HEK293 (cell line): Measurements from ENCODE around the gene TRMT61A.

Experiments used
- CTCF ChIP-seq: fragments of 450-650 bp; formaldehyde crosslinking; IDR thresholded peaks from 2 replicates; pipeline ENCODE4 v1.5.1; 2016; ENCODE audit warnings: missing biosample characterization, missing genetic modification characterization
- FEZF1 ChIP-seq: fragments of 450-650 bp; formaldehyde crosslinking; IDR thresholded peaks from 2 replicates; pipeline ENCODE4 v1.5.1; 2016; ENCODE audit warnings: missing biosample characterization, missing genetic modification characterization
- KLF1 ChIP-seq: fragments of 450-650 bp; formaldehyde crosslinking; IDR thresholded peaks from 2 replicates; pipeline ENCODE4 v1.5.1; 2016; ENCODE audit warnings: missing biosample characterization, missing genetic modification characterization
- KLF8 ChIP-seq: fragments of 450-650 bp; formaldehyde crosslinking; IDR thresholded peaks from 2 replicates; pipeline ENCODE4 v1.5.1; 2016; ENCODE audit warnings: missing biosample characterization, missing genetic modification characterization
- KLF9 ChIP-seq: fragments of 450-650 bp; formaldehyde crosslinking; IDR thresholded peaks from 2 replicates; pipeline ENCODE4 v1.5.1; 2016; ENCODE audit warnings: missing biosample characterization, missing genetic modification characterization, low read depth
- MYNN ChIP-seq: fragments of 450-650 bp; formaldehyde crosslinking; IDR thresholded peaks from 2 replicates; pipeline ENCODE4 v1.5.1; 2016; ENCODE audit warnings: missing biosample characterization, missing genetic modification characterization, borderline replicate concordance
- RBAK ChIP-seq: fragments of 450-650 bp; formaldehyde crosslinking; IDR thresholded peaks from 2 replicates; pipeline ENCODE4 v1.5.1; 2016; ENCODE audit warnings: missing biosample characterization, missing genetic modification characterization
- SCRT1 ChIP-seq: fragments of 450-650 bp; formaldehyde crosslinking; IDR thresholded peaks from 2 replicates; pipeline ENCODE4 v1.5.1; 2016; ENCODE audit warnings: missing biosample characterization, missing genetic modification characterization, borderline replicate concordance
- TCF7L2 ChIP-seq: IDR thresholded peaks from 2 replicates; pipeline ENCODE4 v1.6.1; 2011; ENCODE audit warnings: low read depth, mild to moderate bottlenecking, inconsistent platforms, low read length, moderate library complexity, borderline replicate concordance
- ZBTB17 ChIP-seq: fragments of 450-650 bp; formaldehyde crosslinking; IDR thresholded peaks from 2 replicates; pipeline ENCODE4 v1.5.1; 2016; ENCODE audit warnings: missing biosample characterization, missing genetic modification characterization
- ZBTB7A ChIP-seq: fragments of 450-650 bp; formaldehyde crosslinking; IDR thresholded peaks from 2 replicates; pipeline ENCODE4 v1.5.1; 2016; ENCODE audit warnings: low read depth, missing biosample characterization, missing genetic modification characterization
- ZFP3 ChIP-seq: fragments of 450-650 bp; formaldehyde crosslinking; IDR thresholded peaks from 2 replicates; pipeline ENCODE4 v1.5.1; 2016; ENCODE audit warnings: low read depth, missing biosample characterization, missing genetic modification characterization
- ZFP37 ChIP-seq: fragments of 450-650 bp; formaldehyde crosslinking; IDR thresholded peaks from 2 replicates; pipeline ENCODE4 v1.5.1; 2016; ENCODE audit warnings: missing biosample characterization, missing genetic modification characterization
- ZFP69B ChIP-seq: fragments of 450-650 bp; formaldehyde crosslinking; IDR thresholded peaks from 2 replicates; pipeline ENCODE4 v1.5.1; 2016; ENCODE audit warnings: missing biosample characterization, missing genetic modification characterization
- ZNF146 ChIP-seq: fragments of 450-650 bp; formaldehyde crosslinking; IDR thresholded peaks from 2 replicates; pipeline ENCODE4 v1.5.1; 2016; ENCODE audit warnings: missing biosample characterization, missing genetic modification characterization
- ZNF19 ChIP-seq: fragments of 450-650 bp; formaldehyde crosslinking; IDR thresholded peaks from 2 replicates; pipeline ENCODE4; 2016; ENCODE audit warnings: missing biosample characterization, missing genetic modification characterization, low read depth
- ZNF335 ChIP-seq: fragments of 450-650 bp; formaldehyde crosslinking; conservative IDR thresholded peaks from 2 replicates; pipeline ENCODE4 v1.5.1; 2016; ENCODE audit warnings: missing biosample characterization, missing genetic modification characterization
- ZNF366 ChIP-seq: fragments of 450-650 bp; formaldehyde crosslinking; conservative IDR thresholded peaks from 2 replicates; pipeline ENCODE4 v1.5.1; 2016; ENCODE audit warnings: missing biosample characterization, missing genetic modification characterization
- ZNF426 ChIP-seq: fragments of 450-650 bp; formaldehyde crosslinking; IDR thresholded peaks from 2 replicates; pipeline ENCODE4 v1.5.1; 2017; ENCODE audit warnings: missing biosample characterization, missing genetic modification characterization, mild to moderate bottlenecking, inconsistent platforms, moderate library complexity
- ZNF580 ChIP-seq: fragments of 450-650 bp; formaldehyde crosslinking; IDR thresholded peaks from 2 replicates; pipeline ENCODE4 v1.5.1; 2016; ENCODE audit warnings: missing biosample characterization, missing genetic modification characterization
- ZNF600 ChIP-seq: fragments of 450-650 bp; formaldehyde crosslinking; IDR thresholded peaks from 2 replicates; pipeline ENCODE4 v1.5.1; 2016; ENCODE audit warnings: missing biosample characterization, missing genetic modification characterization
- ZNF645 ChIP-seq: fragments of 450-650 bp; formaldehyde crosslinking; IDR thresholded peaks from 2 replicates; pipeline ENCODE4; 2016; ENCODE audit warnings: missing biosample characterization, missing genetic modification characterization
- ZNF677 ChIP-seq: fragments of 450-650 bp; IDR thresholded peaks from 2 replicates; pipeline ENCODE4 v1.5.0; 2018; ENCODE audit warnings: missing biosample characterization, mild to moderate bottlenecking, missing genetic modification characterization, moderate library complexity
- ZSCAN18 ChIP-seq: fragments of 450-650 bp; formaldehyde crosslinking; IDR thresholded peaks from 2 replicates; pipeline ENCODE4 v1.5.1; 2016; ENCODE audit warnings: missing biosample characterization, missing genetic modification characterization
- ZXDB ChIP-seq: fragments of 450-650 bp; formaldehyde crosslinking; IDR thresholded peaks from 2 replicates; pipeline ENCODE4 v1.5.1; 2016; ENCODE audit warnings: missing biosample characterization, missing genetic modification characterization
- TF ChIP-seq, protein P1 (sequence below): fragments of 450-650 bp; formaldehyde crosslinking; IDR thresholded peaks from 2 replicates; pipeline ENCODE4 v1.5.1; 2016; ENCODE audit warnings: missing biosample characterization, missing genetic modification characterization, borderline replicate concordance
- TF ChIP-seq, protein P2 (sequence below): fragments of 450-650 bp; formaldehyde crosslinking; IDR thresholded peaks from 2 replicates; pipeline ENCODE4 v1.5.1; 2016; ENCODE audit warnings: missing biosample characterization, missing genetic modification characterization
- TF ChIP-seq, protein P3 (sequence below): fragments of 450-650 bp; IDR thresholded peaks from 2 replicates; pipeline ENCODE4 v1.5.1; 2018; ENCODE audit warnings: missing biosample characterization, missing genetic modification characterization

Gene TRMT61A

GRCh38 chr14:103519043-103519836 is 9.8 kb upstream of the TRMT61A start (continued):
- TF ChIP-seq, protein P1, sequence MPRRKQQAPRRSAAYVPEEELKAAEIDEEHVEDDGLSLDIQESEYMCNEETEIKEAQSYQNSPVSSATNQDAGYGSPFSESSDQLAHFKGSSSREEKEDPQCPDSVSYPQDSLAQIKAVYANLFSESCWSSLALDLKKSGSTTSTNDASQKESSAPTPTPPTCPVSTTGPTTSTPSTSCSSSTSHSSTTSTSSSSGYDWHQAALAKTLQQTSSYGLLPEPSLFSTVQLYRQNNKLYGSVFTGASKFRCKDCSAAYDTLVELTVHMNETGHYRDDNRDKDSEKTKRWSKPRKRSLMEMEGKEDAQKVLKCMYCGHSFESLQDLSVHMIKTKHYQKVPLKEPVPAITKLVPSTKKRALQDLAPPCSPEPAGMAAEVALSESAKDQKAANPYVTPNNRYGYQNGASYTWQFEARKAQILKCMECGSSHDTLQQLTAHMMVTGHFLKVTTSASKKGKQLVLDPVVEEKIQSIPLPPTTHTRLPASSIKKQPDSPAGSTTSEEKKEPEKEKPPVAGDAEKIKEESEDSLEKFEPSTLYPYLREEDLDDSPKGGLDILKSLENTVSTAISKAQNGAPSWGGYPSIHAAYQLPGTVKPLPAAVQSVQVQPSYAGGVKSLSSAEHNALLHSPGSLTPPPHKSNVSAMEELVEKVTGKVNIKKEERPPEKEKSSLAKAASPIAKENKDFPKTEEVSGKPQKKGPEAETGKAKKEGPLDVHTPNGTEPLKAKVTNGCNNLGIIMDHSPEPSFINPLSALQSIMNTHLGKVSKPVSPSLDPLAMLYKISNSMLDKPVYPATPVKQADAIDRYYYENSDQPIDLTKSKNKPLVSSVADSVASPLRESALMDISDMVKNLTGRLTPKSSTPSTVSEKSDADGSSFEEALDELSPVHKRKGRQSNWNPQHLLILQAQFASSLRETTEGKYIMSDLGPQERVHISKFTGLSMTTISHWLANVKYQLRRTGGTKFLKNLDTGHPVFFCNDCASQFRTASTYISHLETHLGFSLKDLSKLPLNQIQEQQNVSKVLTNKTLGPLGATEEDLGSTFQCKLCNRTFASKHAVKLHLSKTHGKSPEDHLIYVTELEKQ (tag by site-specific recombination): peak; percentile 46; the same call in 1 of the 2 replicates
- TF ChIP-seq KLF9 (no peak), ZNF335 (tag by site-specific recombination) (peak; percentile 84), MYNN (tag by site-specific recombination) (no peak), ZSCAN18 (no peak), KLF1 (tag by site-specific recombination) (peak; percentile 84), ZBTB7A (tag by site-specific recombination) (0 out of 2 replicates have a peak, but pooled peaks have one; percentile 9), ZNF366 (peak; percentile 95), ZNF580 (tag by site-specific recombination) (peak; percentile 28; the same call in 1 of the 2 replicates), ZFP69B (tag by site-specific recombination) (peak; percentile 81), ZNF19 (tag by site-specific recombination) (no peak), FEZF1 (no peak; the same call in 1 of the 2 replicates), ZXDB (tag by site-specific recombination) (peak; percentile 76), ZNF677 (tag by site-specific recombination) (no peak), CTCF (tag by site-specific recombination) (no peak), ZNF600 (peak; percentile 98), ZFP37 (no peak), ZNF146 (tag by site-specific recombination) (no peak), RBAK (no peak), KLF8 (tag by site-specific recombination) (peak; percentile 96), ZNF645 (tag by site-specific recombination) (no peak), TCF7L2 (no peak), SCRT1 (tag by site-specific recombination) (0 out of 2 replicates have a peak, but pooled peaks have one; percentile 4), ZNF426 (no peak), ZFP3 (tag by site-specific recombination) (no peak), ZBTB17 (tag by site-specific recombination) (peak; percentile 99)
- TF ChIP-seq, protein P2, sequence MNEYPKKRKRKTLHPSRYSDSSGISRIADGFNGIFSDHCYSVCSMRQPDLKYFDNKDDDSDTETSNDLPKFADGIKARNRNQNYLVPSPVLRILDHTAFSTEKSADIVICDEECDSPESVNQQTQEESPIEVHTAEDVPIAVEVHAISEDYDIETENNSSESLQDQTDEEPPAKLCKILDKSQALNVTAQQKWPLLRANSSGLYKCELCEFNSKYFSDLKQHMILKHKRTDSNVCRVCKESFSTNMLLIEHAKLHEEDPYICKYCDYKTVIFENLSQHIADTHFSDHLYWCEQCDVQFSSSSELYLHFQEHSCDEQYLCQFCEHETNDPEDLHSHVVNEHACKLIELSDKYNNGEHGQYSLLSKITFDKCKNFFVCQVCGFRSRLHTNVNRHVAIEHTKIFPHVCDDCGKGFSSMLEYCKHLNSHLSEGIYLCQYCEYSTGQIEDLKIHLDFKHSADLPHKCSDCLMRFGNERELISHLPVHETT (tag by site-specific recombination): 0 out of 2 replicates have a peak, but pooled peaks have one; percentile 18
- TF ChIP-seq, protein P3, sequence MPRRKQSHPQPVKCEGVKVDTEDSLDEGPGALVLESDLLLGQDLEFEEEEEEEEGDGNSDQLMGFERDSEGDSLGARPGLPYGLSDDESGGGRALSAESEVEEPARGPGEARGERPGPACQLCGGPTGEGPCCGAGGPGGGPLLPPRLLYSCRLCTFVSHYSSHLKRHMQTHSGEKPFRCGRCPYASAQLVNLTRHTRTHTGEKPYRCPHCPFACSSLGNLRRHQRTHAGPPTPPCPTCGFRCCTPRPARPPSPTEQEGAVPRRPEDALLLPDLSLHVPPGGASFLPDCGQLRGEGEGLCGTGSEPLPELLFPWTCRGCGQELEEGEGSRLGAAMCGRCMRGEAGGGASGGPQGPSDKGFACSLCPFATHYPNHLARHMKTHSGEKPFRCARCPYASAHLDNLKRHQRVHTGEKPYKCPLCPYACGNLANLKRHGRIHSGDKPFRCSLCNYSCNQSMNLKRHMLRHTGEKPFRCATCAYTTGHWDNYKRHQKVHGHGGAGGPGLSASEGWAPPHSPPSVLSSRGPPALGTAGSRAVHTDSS (tag by site-specific recombination): no peak
